HG02759 (cell line): ENCODE results near the gene PSAPL1.

Experiments used
- ATAC-seq: cut with Tn5 transposase; IDR thresholded peaks from one replicate; pipeline ENCODE4 v1.9.1; 2021; ENCODE audit warnings: mild to moderate bottlenecking, moderate library complexity; ENCODE audit not compliant: unreplicated experiment

PSAPL1 gene

GRCh38 chr4:7397206-7398103 is 37.3 kb downstream of the PSAPL1 start:
- no peak for ATAC-seq

- ATAC-seq = no peak
These were observed 38.4 kb downstream of the PSAPL1 start for GRCh38 chr4:7396186-7396910.

GRCh38 chr4:7395645-7396044 is 39.1 kb downstream of the PSAPL1 start:
- no peak for ATAC-seq

GRCh38 chr4:7394681-7395451 is 39.9 kb downstream of the PSAPL1 start:
- ATAC-seq = no peak

GRCh38 chr4:7393601-7394575 is 40.8 kb downstream of the PSAPL1 start:
- no peak for ATAC-seq

GRCh38 chr4:7392438-7393421 is 42.0 kb downstream of the PSAPL1 start:
- no peak for ATAC-seq

- no peak for ATAC-seq
These were observed 42.9 kb downstream of the PSAPL1 start for GRCh38 chr4:7391637-7392437.

GRCh38 chr4:7390906-7391636 is 43.7 kb downstream of the PSAPL1 start:
- ATAC-seq = no peak

GRCh38 chr4:7390336-7390735 is 44.4 kb downstream of the PSAPL1 start:
- no peak for ATAC-seq

GRCh38 chr4:7389719-7390118 is 45.0 kb downstream of the PSAPL1 start:
- ATAC-seq = no peak

GRCh38 chr4:7389101-7389701 is 45.5 kb downstream of the PSAPL1 start:
- no peak for ATAC-seq

GRCh38 chr4:7388627-7389026 is 46.1 kb downstream of the PSAPL1 start:
- no peak for ATAC-seq

GRCh38 chr4:7387925-7388324 is 46.8 kb downstream of the PSAPL1 start:
- no peak for ATAC-seq

GRCh38 chr4:7384929-7385890 is 49.5 kb downstream of the PSAPL1 start:
- no peak for ATAC-seq

GRCh38 chr4:7384003-7384928 is 50.5 kb downstream of the PSAPL1 start:
- ATAC-seq = no peak
